DMS53 treated with DMSO at 0.1 percent for 48 hours (cell line): ENCODE measurements around the gene RPL7L1.
A peak's percentile ranks its signal among the peaks of the same experiment; 100 is the strongest.
"Not testable (repeated sequence)": the region's sequence is repeated elsewhere in the genome, so short reads cannot be mapped to it uniquely, and the experiment has no call there.

Experiments
- DNase-seq: peaks from one replicate; lab custom pipeline; 2025; ENCODE audit not compliant: unreplicated experiment; lab: John Stamatoyannopoulos, UW

RPL7L1 gene

DNA sequence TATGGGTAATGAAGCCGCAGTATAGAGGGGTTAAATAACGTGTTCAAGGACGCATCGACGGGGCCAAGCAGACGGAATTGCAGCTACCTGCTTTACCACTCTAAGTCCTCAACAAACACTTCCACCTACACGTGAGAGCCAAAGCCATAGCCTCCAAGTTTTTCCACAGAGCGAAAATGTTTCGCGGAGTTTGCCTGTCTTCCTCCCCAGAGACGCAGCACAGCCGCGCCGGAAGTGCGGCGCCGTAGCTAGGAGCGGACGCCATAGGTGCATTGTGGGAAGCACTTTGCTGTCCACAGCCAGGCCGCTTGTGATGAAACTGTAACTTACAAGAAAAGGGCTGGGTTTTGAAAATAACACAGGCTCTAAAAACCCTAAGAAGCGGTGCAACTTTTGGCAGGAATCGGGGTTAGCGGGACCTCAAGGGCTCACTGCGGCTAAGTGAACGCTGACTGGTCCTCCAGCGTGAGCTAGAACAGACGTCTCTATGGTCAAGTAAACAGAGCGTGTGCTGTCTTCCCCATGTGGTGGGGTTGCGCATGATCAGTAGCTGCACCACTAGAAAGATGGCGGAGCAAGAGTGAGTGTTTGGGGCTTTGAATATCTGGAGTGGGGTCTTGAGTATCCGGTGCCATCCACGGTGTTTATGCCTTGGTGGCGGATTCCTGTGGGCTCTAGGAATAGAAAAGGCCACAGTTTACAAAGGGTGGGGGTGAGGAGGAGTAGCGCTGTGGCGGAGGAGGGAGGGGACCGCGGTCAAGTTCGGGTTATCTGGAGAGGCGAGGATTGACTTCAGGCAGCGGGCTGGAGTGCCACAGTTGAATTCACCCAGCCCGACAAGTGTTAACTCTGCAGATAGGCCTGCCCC, at the start of gene RPL7L1:
TSS of gene RPL7L1 (plus strand) at position 245 of the 868 bp plus-strand sequence. CDS start at position 540, 295 bp downstream.
- DNase-seq: peak; percentile 94

DNA sequence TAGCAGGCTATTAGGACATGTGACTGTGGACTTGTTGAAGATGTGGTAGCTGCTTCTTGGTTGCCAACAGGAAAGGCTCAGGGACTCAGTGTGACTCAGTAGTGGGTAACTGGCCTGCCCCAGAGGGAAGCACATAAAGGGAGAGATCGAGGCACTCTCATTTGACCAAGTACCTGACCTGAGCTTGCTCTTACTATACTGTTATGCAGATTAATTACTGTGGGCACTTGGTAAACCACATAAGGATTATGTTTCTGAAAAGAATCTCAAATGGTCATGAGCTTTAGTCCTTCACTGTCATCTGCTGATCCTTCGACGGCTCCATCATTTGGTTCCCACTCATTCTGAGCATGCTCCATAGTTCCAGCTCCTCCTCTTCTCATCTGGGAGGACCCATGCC, 48.2 kb upstream of the RPL7L1 start:
- no peak for DNase-seq

DNA sequence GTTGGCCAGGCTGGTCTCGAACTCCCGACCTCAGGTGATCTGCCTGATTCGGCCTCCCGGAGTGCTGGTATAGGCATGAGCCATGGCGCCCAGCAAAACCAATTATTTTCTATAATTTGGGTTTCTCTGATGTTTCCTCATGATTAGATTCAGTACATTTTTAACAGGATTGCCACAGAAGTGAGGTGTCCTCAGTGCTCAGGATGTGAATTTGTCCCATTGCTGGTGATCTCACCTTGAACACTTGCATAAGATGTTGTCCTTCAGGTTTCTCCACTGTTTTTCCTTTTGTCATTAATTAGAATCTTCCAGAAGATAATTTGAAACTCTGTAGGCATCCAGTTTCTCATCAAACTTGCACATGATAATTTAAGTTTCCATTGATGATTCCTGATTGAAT, 45.4 kb upstream of the RPL7L1 start:
- no peak for DNase-seq

DNA sequence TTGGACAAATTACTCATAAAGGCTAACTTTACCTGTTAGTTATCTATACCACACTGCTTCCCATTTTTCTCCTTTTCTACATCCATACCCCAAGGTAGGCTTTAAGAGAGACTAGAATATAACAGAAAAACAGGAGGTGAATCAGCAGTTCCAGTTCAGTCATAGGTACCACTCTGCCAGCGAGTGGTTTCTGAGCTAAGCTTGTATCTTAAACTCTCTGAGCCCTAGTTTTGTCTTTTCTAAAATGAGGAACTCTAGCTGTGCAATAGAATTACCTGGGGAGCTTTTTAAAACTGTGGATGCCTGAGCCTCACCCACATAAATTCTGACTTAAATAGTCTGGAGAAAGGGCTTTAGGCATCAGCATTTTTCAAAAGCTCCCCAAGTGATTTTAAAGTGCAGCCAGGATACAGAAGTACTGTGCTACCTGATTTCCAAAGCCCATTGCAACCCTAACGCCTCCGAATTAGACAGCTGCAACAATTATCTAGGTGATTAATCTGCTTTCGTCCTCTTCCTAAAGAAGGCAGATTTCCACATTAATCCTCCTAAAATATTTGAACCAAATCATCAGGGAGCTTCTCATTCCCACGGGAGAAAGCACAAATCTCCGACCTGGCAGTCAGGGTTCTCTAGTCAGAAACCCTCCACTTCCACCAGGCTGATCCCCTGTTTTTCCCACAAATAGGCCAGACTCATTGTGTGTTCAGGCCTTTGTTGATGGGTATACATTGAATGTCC, 37.4 kb upstream of the RPL7L1 start:
- no peak for DNase-seq

DNA sequence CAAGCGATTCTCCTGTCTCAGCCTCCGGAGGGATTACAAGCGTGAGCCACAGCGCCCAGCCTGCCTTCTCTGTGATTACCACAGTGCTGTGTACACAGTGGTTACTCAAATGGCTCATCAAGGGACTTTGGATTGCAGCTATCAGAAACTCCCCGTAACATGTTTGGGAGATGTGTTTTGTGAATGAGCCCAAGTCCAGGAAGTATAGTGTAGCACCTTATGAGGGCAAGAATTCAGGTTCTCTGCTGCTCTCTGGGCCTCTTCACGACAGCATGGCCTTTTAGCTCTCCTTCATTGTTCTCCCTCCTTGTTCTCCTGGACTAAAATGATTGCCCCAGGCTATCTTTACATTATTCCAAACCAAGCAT, 34.1 kb upstream of the RPL7L1 start:
- no peak for DNase-seq

DNA sequence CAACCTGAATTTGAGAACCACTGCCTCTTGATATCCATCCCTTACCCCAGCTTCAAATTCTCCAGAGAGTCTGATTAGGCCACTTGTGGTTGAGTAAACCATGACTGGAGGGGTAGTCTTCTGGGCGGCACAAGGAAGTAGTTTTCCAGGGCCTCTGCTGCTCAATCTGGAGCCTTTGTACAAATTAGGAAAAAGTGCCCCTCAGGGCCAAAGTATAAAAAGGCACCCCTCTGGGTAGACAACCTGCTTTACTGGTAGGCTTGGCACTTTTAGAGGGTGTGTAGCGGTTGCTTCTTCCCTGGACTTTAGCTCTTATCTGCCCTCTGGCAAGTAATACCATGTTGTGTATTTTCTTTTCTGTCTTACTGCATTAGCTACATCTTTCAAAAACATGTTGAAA, 32.9 kb upstream of the RPL7L1 start:
- DNase-seq: no peak

DNA sequence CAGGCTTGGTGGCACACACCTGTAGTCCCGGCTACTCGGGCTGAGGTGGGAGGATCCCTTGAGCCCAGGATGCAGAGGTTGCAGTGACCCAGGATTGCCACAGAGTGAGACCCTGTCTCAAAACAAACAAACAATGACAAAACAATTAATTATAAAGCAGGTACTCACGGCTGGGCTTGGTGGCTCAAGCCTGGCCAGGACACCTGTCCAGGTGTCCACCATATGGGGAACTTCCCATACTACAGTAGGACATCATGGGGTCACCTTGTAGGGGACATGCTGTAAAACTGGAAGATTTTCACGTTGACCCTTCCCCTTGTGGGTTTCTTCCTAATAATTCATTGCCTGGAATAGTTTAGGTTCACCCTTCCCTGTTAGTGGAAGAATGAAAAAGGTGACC, 30.7 kb upstream of the RPL7L1 start:
- no peak for DNase-seq

DNA sequence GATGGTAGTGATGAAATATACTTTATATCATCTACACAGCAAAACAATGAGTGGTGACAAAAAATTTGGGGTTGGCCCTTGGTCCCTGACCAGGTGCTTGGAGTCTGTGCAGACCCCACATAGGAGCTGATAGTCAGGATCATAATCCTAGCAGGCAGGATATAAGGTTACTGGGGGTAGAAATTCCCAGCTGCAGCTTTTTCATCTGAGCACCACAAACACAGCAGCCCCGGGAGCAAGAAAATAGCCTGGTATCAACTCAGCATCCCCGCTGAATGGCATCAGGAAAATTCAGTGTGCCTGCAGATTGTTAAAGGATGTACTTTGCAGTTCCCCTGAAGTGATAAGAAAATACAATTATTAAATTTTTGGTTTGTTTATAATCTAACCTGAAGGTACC, 27.8 kb upstream of the RPL7L1 start:
- no peak for DNase-seq

DNA sequence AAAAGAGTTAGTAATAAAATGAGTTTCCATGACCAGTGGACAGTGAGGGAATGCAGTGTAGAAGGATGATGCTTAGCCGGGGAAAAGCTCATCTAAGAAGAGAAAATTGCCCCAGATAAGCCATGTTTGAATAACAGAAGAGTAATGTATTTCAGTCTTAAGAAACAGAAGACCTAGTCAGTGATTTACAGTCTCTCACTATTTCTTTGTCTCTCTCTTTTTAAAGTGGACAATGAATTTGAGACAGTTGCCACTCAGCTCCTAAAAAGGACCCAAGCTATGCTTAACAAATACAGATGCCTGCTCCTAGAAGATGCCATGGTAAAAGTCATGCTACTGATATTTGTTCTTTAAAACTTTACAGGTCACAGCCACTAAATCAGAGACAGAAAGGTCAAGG, 19.4 kb upstream of the RPL7L1 start:
- no peak for DNase-seq

DNA sequence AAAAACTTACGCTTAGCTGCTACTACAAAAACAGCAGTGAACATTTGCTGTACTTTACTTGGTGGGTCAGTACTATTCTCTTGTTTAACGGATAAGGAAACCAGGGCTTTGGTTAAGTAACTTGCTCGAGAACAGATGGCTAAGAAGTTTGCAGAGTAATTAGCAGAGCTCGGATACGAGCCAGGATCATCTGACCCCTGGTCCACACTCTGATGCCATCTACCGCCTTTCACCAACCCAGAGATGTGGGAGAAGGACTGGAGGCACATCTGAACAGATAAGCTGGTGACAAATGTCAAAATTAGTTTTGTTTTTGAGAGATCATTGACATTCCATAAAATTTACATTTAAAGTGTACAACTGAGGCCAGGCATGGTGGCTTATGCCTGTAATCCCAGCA, 18.9 kb upstream of the RPL7L1 start:
- DNase-seq: no peak

DNA sequence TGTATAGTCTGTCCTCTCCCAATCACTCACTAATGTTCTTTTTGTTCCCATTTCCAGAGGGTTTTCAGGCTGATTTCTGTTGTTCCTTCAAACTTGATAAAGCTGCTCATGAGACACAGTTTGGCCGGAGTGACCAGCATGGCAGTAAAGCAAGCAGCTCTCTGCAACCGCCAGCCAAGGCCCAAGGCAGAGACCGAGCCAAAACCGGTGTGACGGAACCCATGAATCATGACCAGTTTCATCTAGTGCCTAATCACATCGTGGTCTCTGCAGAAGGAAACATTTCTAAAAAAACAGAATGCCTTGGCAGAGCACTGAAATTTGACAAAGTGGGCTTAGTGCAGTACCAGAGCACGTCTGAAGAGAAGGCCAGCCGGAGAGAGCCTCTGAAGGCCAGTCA, 14.8 kb upstream of the RPL7L1 start:
- DNase-seq: no peak

DNA sequence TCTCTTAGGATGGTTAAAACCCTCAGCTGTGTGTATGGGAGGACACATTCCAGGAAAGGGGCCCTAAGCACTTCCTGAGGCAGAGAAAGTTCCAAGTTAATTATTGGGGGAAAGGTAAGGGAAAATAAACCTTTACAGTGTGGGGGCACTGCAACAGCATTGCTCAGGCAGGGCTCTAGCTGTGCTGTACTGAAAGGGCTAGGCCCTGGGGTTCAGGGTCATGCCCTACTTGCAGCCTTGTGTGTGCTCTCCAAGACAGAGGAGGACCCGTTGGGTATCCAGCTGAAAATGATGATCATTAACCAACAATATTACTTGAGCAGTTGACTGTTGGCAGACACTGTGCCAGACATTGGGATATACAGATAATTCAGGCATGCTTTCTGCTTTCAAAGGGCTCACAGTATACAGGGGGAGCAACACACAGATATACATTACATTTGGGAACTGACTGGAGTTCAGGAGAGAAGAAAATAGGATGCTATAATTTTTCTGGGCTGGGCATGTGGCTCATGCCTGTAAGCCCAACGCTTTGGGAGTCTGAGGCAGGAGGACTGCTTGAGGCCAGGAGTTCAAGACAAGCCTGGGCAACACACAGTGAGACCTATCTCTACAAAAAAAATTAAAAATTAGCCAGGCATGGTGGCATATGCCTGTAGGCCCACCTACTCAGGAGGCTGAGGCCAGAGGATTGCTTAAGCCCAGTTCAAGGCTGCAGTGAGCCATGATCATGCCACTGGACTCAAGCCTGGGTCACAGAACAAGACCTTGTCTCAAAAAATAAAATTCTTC, 9.1 kb upstream of the RPL7L1 start:
- no peak for DNase-seq

DNA sequence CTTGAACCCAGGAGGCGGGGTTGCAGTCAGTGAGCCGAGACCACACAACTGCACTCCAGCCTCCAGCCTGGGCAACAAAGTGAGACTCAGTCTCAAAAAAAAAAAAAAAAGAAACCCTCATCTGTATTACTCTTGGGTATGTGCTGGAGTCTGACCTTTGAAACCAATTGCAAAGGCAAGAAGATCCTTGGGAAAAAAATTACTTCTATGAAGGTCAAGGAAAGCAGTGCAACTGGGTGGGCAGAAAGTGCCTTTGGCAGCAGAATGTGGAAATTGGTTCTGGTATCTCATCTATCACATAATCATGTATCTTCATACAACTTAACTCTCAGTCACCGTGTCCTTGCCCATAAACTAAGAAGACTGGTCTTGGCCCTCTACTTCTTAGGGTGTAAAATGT, 7.7 kb upstream of the RPL7L1 start:
- no peak for DNase-seq

DNA sequence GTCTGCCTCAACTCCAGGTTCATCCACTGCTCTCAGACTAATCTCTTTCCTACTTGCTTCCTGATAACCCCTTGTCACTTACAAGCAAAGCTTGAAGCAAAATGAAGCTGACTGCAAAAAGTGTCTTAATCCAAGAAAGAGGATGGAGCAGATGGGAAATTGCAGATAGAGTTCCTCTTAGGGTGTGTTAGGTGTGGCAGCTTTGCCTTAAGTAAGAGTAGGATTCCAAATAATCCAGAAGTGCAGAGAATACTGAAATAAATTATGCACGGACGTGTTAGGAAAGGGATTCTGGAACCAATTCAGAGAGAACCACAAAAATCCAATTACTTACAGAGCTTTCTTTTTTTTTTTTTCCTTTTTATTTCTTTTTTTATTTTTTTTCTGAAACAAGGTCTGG, 6.1 kb upstream of the RPL7L1 start:
- no peak for DNase-seq

DNA sequence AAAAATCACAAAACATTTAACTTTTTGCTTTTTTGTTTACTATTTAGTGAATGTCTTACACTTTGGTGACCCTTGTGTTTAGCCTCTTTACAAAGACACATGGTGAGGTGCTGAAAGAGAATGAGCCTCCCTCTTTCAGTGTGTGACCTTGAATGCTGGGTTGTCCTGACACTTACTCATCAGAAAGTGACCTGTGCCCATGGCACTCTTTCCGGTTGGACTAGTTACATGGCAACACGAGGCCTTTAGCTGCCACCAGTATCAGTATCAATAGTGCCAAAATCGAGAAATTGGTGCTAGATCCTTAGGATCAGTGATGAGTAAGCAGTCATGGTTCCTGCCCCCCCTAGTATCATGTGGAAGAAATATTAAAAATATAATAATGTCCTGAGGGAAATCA, 1.7 kb upstream of the RPL7L1 start:
- DNase-seq: no peak

DNA sequence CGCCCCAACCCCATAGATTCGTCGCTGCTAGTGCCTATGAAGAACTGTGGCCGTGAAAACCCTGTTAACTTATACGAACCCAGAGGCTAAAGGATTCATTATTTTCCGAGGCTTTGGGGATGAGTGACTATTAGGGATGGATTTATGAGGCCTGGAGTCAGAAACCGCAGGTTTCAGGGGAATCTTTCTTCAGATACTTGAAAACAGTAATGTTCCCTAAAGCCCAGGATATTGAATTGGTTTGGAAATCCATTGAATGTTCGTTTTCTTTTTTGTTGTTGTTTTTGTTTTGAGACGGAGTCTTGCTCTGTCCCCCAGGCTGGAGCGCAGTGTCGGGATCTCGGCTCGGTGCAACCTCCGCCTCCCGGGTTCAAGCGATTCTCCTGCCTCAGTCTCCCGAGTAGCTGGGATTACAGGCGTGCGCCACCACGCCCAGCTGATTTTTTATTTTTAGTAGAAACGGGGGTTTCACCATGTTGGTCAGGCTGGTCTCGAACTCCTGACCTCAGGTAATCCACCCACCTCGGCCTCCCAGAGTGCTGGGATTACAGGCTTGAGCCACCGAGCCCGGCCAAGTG, 913 bp downstream of the RPL7L1 start:
- not testable (repeated sequence) for DNase-seq

DNA sequence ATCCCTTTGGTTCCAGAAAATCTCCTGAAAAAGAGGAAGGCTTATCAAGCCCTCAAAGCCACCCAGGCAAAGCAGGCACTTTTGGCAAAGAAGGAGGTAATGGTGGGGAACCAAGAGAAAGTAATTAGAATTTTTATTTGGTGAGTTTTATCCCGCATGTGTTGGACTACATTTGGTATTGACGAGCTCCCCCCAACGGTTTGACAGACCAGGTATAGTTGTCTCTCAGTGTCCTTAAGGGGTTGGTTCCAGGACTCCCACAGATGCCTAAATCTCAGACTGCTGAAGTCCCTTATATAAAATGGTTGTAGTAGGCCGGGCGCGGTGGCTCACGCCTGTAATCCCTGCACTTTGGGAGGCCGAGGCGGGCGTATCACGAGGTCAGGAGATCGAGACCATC, 1.5 kb downstream of the RPL7L1 start:
- not testable (repeated sequence) for DNase-seq

DNA sequence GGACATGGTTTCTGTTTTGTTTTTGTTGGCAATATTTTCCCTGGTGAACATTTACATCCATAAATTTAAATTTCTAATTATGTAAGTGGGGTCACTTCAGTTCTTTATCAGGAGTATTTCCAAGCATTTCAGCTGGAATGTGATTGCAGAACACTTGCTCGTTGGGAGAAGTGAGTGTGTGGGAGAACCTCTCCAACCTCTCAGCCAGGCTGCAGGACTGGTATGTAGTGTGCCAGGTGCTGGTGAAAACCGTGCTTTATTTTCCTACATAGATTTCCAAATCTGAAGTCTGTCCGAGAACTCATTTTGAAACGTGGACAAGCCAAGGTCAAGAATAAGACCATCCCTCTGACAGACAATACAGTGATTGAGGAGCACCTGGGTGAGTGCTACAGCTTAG, 6.3 kb downstream of the RPL7L1 start:
- no peak for DNase-seq

DNA sequence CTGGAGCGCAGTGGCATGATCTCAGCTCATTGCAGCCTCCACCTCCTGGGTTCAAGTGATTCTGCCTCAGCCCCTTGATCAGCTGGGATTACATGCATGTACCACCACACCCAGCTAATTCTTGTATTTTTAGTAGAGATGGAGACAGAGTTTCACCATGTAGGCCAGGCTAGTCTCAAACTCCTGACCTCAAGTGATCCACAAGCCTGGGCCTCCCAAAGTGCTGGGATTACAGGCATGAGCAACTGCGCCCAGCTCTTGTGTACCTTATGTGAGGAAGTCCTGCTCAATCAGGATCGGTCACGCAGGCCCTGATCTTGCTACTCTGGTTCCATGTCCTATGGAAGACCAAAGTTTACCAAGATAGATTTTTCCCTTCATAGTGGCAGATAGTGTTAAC, 8.8 kb downstream of the RPL7L1 start:
- DNase-seq: not testable (repeated sequence)

DNA sequence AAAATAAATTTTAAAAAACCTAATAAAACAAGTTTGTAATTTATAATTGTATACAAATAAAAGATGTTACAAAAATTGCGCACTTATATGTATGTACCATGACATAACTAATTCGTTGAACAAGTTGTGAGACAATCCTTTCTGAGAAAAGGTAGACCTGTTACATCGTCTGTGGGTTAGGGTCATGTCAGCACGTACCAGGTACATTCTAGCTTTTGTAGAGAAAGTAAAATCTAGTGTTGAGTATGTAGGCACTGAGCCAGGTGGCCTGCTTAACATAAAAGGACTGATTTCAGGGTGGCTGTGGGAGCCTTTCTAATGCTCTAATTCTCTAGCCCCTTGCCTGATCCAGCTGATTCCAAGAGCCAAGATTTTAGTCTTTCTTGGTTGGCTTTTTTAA, 10.4 kb downstream of the RPL7L1 start:
- DNase-seq: peak; percentile 45
